ENCODE data around the gene KRTAP1-5. TPM values are rescaled to one million over a fixed set of nuclear protein-coding genes. Genes with fewer than 3 reads are reported as not detected.

The KRTAP1-5 gene
- total and polyA plus RNA-seq, 12 donors, result not detected

DNA sequence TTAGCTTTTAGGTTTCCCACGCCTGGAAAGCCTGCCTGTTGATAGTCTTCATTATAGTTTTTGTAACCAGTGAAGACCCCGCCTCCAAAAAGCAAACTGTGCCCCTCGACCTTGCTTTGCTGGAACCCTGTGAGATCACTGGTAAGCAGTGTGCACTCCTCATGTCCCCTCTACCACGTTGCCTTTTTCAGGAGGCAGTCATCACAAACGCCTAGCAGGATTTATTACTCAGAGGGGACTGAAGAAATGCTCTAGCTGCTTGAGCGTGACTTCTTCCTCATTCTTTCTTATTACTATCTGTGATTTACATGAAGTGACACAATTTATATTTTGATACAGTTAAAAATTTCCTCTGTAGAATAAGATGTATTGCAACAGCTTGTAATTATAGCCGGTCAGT is 11.6 kb downstream of the KRTAP1-5 start:
- no peak overlapping the region for H3K4me3 ChIP-seq
- H3K36me3 ChIP-seq (replicated peaks in 1 of 2), result no peaks in the 10 kb centered on the region
- H3K27ac ChIP-seq, result no peak overlapping the region
- no peaks in the 10 kb centered on the region for H3K4me1 ChIP-seq (replicated peaks in 1 of 2)
- no peaks in the 10 kb centered on the region for H3K9me3 ChIP-seq (replicated peaks in 1 of 3)
- 62 to 73% (median 66%) methylated on average over 7 of the region's 7 CpGs for WGBS, 4 donors
- intact Hi-C loops (cut with DNase I), result no loop called here
- no peaks in the 10 kb centered on the region for H3K27me3 ChIP-seq
- TF ChIP-seq, protein P1, sequence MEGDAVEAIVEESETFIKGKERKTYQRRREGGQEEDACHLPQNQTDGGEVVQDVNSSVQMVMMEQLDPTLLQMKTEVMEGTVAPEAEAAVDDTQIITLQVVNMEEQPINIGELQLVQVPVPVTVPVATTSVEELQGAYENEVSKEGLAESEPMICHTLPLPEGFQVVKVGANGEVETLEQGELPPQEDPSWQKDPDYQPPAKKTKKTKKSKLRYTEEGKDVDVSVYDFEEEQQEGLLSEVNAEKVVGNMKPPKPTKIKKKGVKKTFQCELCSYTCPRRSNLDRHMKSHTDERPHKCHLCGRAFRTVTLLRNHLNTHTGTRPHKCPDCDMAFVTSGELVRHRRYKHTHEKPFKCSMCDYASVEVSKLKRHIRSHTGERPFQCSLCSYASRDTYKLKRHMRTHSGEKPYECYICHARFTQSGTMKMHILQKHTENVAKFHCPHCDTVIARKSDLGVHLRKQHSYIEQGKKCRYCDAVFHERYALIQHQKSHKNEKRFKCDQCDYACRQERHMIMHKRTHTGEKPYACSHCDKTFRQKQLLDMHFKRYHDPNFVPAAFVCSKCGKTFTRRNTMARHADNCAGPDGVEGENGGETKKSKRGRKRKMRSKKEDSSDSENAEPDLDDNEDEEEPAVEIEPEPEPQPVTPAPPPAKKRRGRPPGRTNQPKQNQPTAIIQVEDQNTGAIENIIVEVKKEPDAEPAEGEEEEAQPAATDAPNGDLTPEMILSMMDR (IDR thresholded peaks at IDR 0.05), result no peak
- no peak for TF ChIP-seq POLR2A (IDR thresholded peaks at IDR 0.05)
- DNase-seq, result no peak

DNA sequence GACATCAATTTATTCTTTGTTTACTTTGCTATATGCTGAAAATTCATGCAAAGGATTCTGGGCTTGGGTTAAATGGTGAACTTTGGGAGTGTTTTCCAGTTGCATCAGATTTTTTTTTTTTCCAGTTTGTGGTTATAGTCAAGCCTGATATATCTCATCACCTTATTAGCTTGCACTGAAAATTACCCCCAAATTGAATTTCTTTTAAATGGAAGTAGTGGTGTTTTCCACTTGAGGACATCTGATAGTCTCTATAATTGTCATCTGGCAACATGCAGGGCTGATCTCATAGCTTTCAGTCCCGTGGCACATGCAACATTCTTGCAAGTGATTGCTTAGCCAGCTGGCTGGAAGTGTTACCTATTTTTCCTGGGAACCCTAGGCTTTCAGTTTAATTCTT is 13.4 kb downstream of the KRTAP1-5 start:
- TF ChIP-seq, protein P1 (IDR thresholded peaks at IDR 0.05), result no peak
- no peak for TF ChIP-seq POLR2A (IDR thresholded peaks at IDR 0.05)
- Histone ChIP-seq H3K4me1 (replicated peaks in 1 of 2) (no peaks in the 10 kb centered on the region), H3K27ac (no peak overlapping the region), H3K4me3 (no peak overlapping the region), H3K27me3 (no peaks in the 10 kb centered on the region), H3K36me3 (replicated peaks in 1 of 2) (no peaks in the 10 kb centered on the region), H3K9me3 (replicated peaks in 1 of 3) (no peaks in the 10 kb centered on the region)
- intact Hi-C loops (cut with DNase I), result no loop called here
- DNase-seq, result peak in 1 of 7 donors; percentile 60
- 54 to 67% (median 56%) methylated on average over 1 of the region's 1 CpG for WGBS, 4 donors

DNA sequence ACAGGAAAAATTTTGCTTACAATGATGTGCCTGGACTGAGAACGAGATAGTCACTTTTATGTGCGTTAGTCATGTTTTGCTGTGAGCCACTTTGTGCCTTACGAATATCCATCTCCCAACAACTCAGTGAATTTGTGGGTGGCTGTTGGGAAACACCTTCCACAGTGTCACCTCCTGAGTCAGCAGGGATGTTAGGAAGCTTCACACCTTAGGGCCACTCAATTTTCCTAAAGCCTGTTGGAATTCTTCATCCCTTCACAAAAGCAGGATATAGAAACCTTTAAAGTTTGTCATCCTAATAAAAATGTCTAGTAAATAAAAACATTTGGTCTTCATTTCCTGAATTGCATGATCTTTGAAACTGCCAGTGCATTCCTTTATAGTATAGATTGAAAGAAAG is 13.8 kb downstream of the KRTAP1-5 start:
- 78 to 89% (median 81%) methylated on average over 3 of the region's 3 CpGs for WGBS, 4 donors
- no peak overlapping the region for H3K4me3 ChIP-seq
- H3K27ac ChIP-seq, result no peak overlapping the region
- H3K9me3 ChIP-seq (replicated peaks in 1 of 3), result no peaks in the 10 kb centered on the region
- no peak for DNase-seq
- no peak for TF ChIP-seq POLR2A (IDR thresholded peaks at IDR 0.05)
- TF ChIP-seq, protein P1 (IDR thresholded peaks at IDR 0.05), result no peak
- no peaks in the 10 kb centered on the region for H3K4me1 ChIP-seq (replicated peaks in 1 of 2)
- no peaks in the 10 kb centered on the region for H3K36me3 ChIP-seq (replicated peaks in 1 of 2)
- intact Hi-C loops (cut with DNase I), result no loop called here
- H3K27me3 ChIP-seq, result no peaks in the 10 kb centered on the region

DNA sequence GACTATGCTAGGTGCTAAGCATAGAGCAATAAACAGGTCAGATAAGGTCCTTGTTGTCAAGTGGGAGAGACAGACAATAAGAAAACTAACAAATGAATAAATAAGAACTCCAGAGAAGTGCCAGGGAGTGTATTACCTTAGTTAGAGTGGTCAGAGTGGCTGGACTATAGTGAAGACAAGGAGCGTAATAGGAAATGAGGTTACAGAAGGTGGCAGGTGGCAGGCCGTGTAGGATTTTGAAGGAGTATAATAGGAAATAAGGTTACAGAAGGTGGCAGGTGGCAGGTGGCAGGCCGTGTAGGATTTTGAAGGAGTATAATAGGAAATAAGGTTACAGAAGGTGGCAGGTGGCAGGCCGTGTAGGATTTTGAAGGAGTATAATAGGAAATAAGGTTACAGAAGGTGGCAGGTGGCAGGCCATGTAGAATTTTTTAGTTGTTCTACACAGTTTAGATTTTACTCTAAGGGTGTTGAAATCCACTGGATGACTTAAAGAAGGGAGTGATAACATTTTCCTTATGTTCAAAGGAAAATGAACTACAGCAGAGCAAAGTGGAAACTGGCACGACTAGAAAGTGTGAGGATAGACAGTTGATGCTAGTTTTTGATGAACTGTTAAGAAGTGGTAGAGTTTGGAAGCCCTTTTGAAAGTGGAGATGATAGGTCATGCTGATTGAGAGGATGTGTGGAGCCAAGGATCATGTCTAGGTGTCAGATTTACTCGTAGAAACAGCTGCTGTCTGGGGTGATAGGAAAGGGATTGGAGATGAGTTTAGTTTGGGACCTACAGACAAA is 14.5 kb downstream of the KRTAP1-5 start:
- H3K9me3 ChIP-seq (replicated peaks in 1 of 3), result no peaks in the 10 kb centered on the region
- H3K4me3 ChIP-seq, result no peak overlapping the region
- intact Hi-C loops (cut with DNase I), result no loop called here
- no peaks in the 10 kb centered on the region for H3K4me1 ChIP-seq (replicated peaks in 1 of 2)
- H3K36me3 ChIP-seq (replicated peaks in 1 of 2), result no peaks in the 10 kb centered on the region
- WGBS, 4 donors, result 67 to 84% (median 73%) methylated on average over 6 of the region's 6 CpGs
- H3K27me3 ChIP-seq, result no peaks in the 10 kb centered on the region
- TF ChIP-seq POLR2A (IDR thresholded peaks at IDR 0.05), result no peak
- TF ChIP-seq, protein P1 (IDR thresholded peaks at IDR 0.05), result no peak
- no peak overlapping the region for H3K27ac ChIP-seq
- DNase-seq, result no peak

Data from adrenal gland (tissue), 12 donors.